Limb (tissue), 2 donors: ENCODE data around the gene ERMAP.
A peak's percentile ranks its signal among the peaks of the same experiment; 100 is the strongest.
"Not testable (repeated sequence)": the region's sequence is repeated elsewhere in the genome, so short reads cannot be mapped to it uniquely, and the experiment has no call there.

Source experiments
- DNase-seq, 2 donors: peaks; one replicate each; pipeline ENCODE4 v3.0.0-alpha.2; 2016; ENCODE audit errors: extremely low spot score in 2 of 2

The ERMAP gene

DNA sequence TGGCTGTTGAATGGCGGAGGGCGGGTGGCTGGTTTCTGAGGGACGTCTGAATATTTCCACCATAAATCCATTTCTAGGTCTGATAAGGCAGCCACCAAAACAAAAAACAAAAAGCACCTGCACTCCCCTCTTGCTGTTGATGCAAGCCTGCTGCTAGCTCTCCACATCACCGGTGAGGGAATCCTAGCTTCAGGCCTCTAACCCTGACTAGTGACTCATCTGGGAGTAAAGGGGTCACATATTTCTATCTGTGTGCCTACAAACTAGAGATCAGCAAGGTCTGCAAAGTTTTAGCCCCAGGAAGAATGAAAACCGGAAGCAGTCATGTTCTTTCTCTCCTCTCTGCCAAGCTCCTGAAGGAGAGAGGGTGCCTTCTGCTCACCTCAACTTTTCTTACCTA lies 10.3 kb upstream of the ERMAP start:
- no peak for DNase-seq

GRCh38 chr1:42807056-42807668 lies 9.8 kb upstream of the ERMAP start:
- peak in 1 of 2 donors; percentile 44 for DNase-seq

GRCh38 chr1:42814815-42815214 lies 2.1 kb upstream of the ERMAP start:
- DNase-seq, result not testable (repeated sequence)

DNA sequence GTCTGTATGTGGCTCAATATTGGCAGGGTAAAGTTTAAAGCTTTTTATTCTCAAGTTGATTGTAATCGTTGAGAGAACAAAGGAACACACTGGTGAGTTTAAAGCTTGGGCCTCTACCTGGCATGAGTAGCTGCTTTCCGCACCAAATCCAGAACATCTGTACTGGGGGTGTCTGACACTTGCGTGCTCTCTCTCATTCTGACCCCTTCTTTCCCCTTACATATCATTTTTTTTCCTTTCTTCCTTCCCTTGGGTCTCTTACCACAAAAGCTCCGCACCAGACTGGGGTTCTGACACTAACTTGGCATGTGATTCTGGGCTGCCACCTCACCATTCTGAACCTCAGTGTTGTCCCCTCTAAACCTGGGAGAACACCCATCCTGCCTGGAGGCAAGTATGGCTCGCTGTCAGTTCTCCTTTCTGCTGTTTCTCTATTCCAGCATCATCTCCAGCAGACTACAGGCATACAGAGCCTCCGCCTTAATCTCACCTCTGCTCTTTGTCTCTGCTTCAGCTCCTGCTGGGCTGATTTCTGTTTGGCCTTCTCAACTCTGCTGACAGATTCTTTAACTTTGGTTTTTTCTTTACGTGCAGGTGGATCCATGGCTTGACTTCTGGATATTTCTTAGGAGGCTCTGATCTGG lies 859 bp upstream of the ERMAP start:
- DNase-seq, result peak; percentile 15 to 35

DNA sequence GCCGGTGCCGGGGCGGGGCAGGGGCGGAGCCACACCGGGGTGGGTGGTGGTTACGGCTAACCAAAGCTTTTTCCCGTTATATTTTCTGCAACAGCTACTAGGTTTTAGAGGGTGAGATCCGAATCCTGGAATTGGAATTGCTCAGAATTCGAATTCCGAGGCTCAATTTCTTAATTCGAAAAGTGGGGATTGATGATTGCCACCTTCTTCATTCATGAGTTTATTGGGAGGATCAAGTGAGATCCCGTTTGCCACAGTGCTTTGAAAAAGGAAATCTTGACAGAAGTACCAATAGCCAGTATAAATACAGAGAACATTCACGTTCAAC lies 482 bp downstream of the ERMAP start:
- DNase-seq, result no peak

- DNase-seq, result no peak
Measured at GRCh38 chr1:42817976-42818375, 1.1 kb downstream of the ERMAP start.

DNA sequence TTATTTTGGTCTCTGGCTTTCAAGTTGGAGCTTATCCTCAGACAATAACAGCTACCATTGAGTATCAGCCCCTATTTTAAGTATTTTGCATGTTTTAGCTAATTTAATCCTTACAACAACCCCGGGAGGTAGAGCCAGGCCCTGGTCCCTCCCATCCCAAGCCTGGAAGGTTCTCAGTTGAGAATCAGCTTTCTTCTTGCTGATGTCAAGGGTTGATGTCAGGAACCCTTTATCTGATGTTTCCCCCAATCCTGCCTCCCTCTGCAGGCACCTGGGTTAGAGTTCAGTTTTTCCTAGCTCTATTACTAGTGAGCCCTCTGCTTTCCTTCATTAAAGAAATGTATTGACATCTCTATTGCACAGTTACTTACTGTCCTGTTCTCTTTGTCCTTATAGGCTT lies 3.9 kb downstream of the ERMAP start:
- no peak for DNase-seq

DNA sequence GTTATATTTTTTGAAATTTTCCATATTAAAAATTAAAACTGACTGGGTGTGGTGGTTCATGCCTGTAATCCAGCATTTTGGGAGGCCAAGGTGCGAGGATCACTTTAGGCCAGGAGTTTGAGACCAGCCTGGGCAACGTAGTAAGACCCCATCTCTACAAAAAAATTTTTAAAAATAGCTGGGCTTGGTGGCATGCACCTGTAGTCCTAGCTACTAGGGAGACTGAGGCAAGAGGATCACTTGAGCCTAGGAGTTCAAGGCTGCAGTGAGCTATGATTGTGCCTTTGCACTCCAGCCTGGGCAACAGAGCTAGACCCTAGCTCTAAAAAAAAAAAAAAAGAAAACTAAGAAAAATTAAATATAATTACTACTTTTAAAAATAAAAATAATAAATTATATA lies 4.8 kb downstream of the ERMAP start:
- no peak for DNase-seq

GRCh38 chr1:42822800-42823392 lies 6.0 kb downstream of the ERMAP start:
- peak in 1 of 2 donors; percentile 27 for DNase-seq

GRCh38 chr1:42824481-42825035 lies 7.6 kb downstream of the ERMAP start:
- DNase-seq, result no peak

GRCh38 chr1:42825036-42825851 lies 8.3 kb downstream of the ERMAP start:
- no peak for DNase-seq

DNA sequence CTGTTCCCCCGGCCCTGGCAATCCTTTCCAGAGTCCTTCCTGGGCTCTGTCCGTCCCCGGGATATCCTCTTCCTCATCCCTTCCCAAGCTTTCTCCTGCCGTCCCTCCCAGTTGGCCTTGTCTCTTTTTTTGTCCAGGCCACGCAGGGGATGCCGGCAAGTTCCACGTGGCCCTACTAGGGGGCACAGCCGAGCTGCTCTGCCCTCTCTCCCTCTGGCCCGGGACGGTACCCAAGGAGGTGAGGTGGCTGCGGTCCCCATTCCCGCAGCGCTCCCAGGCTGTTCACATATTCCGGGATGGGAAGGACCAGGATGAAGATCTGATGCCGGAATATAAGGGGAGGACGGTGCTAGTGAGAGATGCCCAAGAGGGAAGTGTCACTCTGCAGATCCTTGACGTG lies 13.7 kb downstream of the ERMAP start:
- DNase-seq, result no peak

- DNase-seq, result no peak
Measured at GRCh38 chr1:42831273-42831672, 14.4 kb downstream of the ERMAP start.

DNA sequence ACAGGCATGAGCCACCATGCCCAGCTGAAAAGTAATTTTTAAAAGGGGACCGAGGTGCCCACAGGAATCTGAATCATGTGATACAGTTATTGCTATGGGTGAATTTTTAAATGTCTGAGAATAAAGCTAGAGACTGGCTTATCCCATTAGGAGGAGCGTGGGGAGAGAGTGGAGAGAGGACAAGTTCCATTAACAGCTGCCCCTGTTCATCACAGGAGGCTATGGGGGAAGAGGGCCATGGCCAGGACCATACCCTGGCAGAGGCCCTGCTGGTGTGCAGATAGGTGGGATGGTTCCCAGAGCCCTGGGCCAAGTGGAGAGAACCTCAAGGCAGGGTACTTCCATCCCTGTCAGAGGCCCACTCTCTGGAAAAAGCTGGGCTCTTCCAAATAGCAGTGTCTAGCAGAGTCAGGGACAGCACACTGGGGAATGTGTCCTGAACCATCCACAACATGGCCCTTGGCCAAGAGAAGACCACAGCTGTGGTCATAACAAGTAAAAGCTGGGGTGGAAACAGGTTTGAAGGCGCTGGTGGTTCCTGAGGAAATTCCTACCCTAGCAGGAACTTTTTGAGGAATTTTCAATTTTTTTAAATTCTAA lies 15.8 kb downstream of the ERMAP start:
- no peak for DNase-seq

- no peak for DNase-seq
Measured at GRCh38 chr1:42833981-42834380, 17.1 kb downstream of the ERMAP start.

DNA sequence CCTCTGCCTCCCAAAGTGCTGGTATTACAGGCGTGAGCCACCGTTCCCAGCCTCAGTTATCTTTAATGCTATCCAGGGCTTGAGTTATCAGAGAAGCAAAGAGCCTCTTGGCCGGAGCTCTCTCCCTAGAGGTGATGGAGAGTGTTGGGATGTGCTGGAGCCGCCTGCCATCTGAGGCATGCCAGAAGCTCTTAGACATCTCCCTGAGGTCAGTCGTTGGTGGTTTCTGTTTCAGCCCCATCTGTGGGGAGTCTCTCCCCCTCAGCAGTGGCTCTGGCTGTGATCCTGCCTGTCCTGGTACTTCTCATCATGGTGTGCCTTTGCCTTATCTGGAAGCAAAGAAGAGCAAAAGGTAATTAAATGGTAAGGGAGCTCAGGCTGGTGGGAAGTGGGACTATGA lies 17.9 kb downstream of the ERMAP start:
- DNase-seq, result no peak

DNA sequence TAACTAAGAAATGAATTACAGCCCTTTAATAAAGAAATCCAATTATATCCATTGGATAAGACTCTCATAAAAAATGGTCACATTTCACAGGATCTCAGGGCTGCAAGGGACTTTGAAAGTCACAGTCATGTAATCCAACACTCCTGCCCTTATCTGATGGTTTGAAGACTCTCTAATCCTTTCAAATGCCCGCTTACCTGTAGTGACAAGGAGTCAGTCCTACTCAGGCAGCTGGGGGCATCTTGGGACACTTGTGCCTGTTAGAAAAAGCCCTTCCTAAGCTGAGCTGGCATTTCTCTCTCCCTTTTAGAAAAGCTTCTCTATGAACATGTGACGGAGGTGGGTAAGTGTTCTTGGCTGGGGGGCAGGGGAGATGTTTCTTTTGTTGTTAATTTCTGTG lies 18.5 kb downstream of the ERMAP start:
- DNase-seq, result no peak

DNA sequence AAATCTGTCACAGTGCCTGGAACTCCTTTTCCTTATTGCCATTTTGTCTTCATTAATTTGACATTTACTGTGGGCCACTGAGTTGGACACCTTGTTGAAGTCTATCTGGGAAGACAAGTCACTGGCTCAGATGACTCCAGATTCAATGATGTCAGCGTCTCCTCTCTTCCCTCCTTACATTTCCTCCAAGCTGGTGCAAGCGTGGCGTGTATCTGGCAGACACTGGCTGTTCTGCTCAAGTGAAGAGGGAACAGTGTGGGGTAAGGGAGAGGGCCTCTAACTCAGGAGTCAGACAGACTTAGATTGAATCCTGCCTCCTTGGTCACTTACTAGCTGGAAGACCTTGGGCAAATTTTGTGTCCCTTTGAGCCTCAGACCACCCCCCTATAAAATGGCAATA lies 20.8 kb downstream of the ERMAP start:
- DNase-seq, result no peak

GRCh38 chr1:42838482-42839190 lies 21.7 kb downstream of the ERMAP start:
- no peak for DNase-seq

GRCh38 chr1:42841010-42841409 lies 24.1 kb downstream of the ERMAP start:
- DNase-seq, result no peak
